GM21723 (cell line): ENCODE results near the gene AP5B1.
"Not testable (repeated sequence)": the region's sequence is repeated elsewhere in the genome, so short reads cannot be mapped to it uniquely, and the experiment has no call there.

Experiments
- ATAC-seq: cut with Tn5 transposase; IDR thresholded peaks from one replicate; pipeline ENCODE4 v1.9.1; 2021; ENCODE audit warnings: mild to moderate bottlenecking, moderate library complexity; ENCODE audit not compliant: unreplicated experiment

Gene AP5B1

DNA sequence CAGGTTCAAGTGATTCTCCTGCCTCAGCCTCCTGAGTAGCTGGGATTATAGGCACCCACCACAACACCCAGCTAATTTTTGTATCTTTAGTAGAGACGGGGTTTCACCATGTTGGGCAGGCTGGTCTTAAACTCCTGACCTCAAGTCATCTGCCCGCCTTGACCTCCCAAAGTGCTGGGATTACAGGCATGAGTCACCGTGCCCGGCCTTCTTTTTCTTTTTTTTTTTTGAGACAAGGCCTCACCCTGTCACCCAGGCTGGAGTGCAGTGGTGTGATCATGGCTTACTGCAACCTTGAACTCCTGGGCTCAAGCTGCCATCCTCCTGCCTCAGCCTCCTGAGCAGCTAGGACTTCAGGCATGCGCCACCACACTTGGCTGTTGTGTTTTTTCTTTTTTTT is 13.0 kb downstream of the AP5B1 start:
- ATAC-seq: not testable (repeated sequence)

DNA sequence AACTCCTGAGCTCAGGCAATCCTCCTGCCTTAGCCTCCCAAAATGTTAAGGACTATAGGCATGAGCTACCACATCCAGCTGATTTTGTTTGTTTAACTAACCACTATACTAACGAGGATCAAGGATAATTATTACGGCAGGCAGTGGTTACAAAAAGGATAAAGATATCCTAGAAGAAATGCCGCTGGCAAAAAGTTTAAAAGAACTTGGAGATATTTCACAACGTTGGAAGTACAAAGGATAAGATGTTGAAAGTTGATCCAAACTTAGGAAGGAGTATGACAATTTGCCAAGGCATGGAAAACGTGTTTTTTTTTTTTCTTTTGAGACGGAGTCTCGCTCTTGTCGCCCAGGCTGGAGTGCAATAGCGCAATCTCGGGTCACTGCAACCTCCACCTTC is 13.4 kb downstream of the AP5B1 start:
- ATAC-seq: no peak

DNA sequence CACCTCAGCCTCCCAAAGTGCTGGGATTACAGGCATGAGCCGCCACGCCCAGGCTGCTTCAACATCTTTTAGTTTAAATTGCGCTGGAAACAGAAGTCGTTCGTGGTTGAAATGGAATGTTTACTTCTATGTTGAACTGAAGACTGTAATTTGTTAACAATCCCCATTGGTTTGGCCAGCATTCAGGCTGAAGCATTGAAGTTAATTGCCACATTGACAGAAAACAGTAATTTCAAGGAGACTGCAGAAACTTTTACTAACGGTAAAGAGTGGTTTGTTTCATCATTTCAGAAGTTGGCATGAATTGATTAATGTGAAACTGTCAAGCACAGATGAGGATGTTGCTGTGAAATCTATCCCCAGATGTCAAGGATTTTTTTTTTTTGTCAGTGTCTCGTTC is 14.2 kb downstream of the AP5B1 start:
- ATAC-seq: no peak

DNA sequence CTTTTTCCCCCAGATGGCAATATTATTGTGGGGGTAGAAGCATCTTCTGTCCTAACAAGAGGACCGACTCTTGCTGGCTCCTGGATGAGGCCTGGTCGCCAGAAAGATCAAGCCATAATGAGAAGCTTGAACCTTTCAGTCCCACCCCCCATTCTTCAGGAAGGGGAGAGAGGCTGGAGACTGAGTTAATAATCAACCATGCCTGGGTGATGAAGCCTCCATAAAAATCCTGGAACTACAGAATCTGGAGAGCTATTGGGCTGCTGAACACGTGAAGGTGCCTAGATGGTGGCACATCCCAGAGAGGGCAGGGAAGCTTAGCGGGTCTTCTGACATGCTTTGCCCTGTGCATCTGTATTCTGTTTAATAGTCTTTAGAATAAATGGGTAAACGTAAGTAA is 16.3 kb downstream of the AP5B1 start:
- no peak for ATAC-seq

DNA sequence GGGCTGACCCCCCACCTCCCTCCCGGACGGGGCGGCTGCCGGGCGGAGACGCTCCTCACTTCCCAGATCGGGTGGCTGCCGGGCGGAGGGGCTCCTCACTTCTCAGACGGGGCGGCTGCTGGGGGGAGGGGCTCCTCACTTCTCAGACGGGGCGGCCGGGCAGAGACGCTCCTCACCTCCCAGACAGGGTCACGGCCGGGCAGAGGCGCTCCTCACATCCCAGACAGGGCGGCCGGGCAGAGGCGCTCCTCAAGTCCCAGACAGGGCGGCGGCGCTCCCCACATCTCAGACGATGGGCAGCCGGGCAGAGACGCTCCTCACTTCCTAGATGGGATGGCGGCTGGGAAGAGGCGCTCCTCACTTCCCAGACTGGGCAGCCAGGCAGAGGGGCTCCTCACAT is 18.0 kb downstream of the AP5B1 start:
- not testable (repeated sequence) for ATAC-seq

DNA sequence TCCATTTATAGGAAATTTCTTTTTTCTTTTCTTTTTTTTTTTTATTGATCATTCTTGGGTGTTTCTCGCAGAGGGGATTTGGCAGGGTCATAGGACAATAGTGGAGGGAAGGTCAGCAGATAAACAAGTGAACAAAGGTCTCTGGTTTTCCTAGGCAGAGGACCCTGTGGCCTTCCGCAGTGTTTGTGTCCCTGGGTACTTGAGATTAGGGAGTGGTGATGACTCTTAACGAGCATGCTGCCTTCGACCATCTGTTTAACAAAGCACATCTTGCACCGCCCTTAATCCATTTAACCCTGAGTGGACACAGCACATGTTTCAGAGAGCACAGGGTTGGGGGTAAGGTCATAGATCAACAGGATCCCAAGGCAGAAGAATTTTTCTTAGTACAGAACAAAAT is 18.6 kb downstream of the AP5B1 start:
- ATAC-seq: not testable (repeated sequence)

DNA sequence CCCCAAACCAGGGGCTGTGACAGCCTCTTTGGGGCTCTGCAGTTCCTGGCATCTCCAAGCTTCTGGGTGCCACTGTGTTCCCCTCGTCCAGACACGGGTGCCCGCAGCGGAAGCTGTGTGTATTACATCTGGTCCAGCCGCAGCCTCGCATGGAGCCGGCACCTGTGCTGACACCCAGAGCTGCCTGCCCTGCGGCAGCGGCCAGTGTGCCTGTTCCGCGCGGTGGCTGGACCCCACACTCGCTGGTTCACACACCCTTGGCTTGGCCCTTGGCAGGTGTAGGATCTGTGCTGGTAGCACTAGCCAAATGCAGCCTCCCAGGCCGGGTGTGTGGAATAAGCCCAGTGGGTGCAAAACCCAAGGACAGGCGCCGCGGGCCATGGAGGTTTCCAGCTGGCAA is 35.7 kb downstream of the AP5B1 start:
- ATAC-seq: no peak

DNA sequence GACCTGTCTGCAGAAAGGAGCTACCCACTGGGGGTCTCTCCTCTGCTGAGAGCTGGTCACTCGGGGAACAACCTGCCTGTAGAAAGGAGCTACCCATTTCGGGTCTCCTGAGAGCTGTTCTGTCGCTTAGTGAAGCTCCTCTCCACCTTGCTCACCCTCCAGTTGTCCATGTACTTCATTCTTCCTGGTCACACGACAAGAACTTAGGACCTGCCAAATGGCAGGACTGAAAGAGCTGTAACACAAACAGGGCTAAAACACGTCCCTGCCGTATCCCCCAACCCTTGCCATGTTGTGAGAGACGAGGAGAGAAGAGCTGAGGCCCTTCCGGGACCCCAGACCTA is 36.1 kb downstream of the AP5B1 start:
- ATAC-seq: no peak

DNA sequence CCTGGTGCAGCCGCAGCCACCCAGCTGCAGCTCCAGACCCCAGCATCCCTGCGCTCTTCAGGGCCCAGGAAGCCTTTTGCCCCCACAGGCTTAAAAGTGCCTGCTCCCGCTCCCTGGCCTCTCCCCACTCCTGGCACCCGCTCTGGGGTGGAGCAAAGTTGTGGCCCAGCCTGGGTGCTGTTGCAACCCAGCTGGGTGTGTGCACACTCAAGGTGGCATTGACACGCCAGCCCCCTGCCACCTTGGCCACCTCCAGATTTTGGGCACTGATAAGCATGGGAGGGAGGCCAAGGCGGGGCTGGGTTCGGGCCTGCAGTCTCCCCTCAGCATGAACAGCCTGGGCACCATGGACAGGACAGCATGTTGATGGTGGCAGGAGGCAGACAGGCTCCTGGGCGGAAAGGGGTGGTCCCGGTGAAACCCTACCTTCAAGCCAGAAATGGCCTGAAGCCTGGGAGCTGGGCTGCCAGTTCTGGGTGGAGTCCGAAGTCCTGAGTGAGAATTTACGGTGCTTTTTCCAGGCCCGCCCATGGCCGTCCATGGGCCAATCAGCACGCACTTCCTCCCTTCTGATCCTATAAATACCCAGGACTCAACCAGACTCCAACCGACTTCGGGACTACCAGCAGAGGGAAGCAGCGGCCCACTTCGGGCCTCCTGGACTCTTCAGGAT is 36.6 kb downstream of the AP5B1 start:
- ATAC-seq: no peak

DNA sequence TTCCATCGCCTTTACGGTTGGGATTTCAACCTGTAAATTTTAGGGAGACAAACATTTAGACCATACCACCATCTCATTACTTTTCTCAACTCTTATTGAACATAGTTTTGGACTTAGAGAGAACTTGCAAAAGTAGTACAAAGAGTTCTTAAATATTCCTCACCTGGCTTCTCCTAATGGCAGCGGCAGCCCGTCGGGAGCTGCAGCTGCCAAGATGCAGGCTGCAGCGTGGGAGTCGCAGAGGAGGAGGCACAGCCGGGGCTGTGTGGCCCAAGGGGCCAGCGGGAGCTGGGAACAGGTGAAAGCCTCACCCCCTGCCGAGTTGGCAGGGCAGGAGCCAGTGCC is 37.1 kb downstream of the AP5B1 start:
- ATAC-seq: no peak

DNA sequence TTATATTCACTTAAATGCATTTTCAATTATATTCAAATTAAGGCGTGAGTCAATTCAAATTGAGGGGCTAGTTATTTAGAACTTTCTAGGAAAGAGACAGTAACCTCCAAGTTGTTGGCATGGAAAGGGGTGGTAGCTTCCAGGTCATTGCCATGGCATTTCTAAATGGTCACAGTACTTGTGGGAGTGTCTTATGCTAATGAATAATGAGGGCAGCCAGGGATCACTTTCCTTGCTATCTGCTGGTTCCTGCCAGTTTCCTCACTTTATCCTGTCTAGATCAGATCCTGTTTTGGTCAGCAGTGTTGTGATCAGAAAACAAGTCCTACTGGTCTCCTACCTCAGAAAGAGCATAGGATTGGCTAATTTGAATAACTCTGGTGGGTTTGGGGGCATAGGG is 38.4 kb downstream of the AP5B1 start:
- ATAC-seq: no peak

DNA sequence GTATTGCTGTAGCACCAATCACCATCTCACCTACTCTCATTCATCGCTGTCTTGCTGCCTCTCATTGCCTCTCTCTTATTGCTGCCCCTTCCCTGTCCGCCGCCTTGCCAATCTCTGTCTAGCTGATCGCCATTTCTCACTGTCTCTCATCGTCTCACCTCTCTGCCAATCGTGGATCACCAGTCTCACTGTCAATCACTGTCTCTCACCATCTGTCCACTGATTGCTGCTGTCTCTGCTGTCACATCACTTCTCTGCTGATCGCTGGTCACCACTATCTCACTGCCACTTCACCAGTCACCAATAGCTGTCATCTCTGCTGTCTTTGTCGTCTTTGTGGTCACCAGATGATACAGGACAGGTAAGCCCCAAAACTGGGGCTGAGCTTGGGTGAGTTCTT is 39.6 kb downstream of the AP5B1 start:
- ATAC-seq: no peak

DNA sequence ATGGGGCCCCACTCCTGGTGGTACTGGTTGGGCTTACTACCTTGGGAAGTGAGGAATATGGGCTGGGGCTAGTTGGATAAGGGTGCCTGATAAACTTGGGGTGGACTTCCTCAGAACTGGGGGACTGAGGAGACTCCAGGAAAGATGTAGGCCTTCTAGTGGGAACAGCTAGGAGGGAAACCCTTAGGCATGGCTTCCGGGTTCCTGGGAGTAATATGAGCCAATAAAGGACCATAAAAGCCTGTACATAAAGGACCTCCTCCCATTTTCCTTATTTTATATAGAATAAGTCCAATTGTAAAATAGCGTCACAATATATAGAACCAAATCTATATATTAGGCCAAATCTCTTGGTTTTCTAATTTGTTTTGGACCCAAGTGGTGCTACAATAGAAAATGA is 41.8 kb downstream of the AP5B1 start:
- ATAC-seq: no peak

DNA sequence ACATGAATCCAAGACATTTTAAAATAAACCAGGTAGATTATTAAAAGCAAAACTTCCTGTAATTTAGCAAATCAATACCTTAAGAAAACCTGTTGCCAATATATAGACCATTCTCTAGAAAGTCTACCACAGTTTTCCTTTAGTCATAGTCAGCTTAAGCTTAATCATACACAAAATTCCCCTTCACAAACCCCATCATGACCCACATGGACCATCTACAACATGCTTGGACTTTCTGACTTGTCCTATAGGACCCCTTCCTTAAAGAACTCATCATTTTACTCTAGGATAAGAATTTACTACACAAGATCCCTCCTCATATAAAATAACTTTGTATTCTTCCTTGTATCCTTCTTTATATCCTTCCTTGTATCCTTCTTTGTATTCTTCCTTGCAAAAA is 44.0 kb downstream of the AP5B1 start:
- no peak for ATAC-seq

DNA sequence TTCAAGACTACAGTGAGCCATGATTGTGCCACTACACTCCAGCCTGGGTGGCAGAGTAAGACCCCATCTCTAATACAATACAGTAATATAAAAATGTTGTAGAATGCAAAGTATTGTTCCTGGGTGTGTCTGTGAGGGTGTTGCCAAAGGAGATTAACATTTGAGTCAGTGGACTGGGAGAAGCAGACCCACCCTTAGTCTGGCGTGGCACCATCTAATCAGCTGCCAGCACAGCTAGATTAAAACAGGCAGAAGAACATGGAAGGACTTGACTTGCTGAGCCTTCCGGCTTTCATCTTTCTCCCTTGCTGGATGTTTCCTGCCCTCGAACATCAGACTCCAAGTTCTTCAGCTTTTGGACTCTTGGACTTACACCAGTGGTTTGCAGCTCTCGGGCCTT is 45.7 kb downstream of the AP5B1 start:
- ATAC-seq: not testable (repeated sequence)

DNA sequence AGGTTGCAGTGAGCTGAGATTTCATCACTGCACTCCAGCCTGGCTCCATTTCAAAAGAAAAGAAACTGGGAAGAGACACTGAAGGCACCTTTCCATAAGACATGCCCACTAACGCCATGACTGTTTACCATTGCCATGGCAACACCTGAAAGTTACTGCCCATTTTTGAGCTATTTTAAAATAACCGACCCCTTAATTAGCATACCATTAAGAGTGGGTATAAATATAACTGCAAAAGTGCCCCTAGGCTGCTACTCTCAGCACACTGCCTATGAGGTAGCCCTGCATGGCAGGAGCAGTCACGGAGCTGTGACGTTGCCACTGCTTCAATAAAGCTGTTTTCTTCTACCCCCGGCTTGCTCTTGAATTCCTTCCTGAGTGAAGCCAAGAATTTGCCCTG is 50.3 kb downstream of the AP5B1 start:
- no peak for ATAC-seq

DNA sequence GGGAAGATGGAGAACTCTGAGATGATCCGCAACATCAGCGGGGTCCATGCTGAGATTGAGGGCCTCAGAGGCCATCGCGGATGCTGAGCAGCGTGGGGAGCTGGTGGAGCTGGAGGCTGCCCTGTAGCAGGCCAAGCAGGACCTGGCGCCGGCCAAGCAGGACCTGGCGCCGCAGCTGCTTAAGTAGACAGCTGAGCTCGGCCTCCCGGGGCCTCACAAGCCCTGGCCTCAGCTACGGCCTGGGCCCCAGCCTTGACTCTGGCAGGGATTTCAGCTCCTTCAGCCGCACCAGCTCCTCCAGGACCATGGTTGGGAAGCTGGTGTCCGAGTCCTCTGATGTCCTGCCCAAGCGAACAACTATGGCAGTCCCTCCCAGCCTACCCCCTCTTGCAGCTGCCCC is 52.9 kb downstream of the AP5B1 start:
- no peak for ATAC-seq

DNA sequence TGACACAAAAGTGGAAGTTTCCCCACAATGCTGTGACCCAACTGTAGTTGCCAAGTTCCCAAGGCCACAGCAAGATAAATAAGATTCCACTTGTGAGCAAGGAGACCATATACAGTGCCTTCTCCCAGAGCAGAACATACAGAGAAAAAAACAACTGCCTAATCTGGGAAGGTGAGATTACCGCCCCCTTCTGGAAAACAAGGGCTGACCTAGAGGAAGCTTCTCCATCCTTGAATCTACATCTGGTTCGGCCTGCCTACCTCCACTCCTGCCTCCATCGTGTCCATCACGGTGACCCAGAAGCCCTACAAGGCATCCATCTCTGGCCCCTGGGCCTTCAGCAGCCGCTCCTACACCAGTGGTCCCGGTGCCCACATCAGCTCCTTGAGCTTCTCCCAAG is 54.1 kb downstream of the AP5B1 start:
- no peak for ATAC-seq
